ENCODE measurements around the gene CDH23.

- no peak for TF ChIP-seq CTCF (IDR thresholded peaks at IDR 0.05; ENCODE audit: control extremely low read depth in 1 of 3, insufficient read depth in 1 of 3, low read depth in 1 of 3, low read length in 3 of 3)
- no peak for TF ChIP-seq MAX (IDR thresholded peaks at IDR 0.05)
- no peak for TF ChIP-seq POLR2A (IDR thresholded peaks at IDR 0.05; ENCODE audit: control extremely low read depth in 1 of 2, low read depth in 2 of 2, low read length in 2 of 2)
- no peak for TF ChIP-seq GABPA (IDR thresholded peaks at IDR 0.05; ENCODE audit: borderline replicate concordance, insufficient read depth, low read length)
- TF ChIP-seq SIN3A (conservative IDR thresholded peaks at IDR 0.05 in 1 of 2, IDR thresholded peaks at IDR 0.05 in 1 of 2; ENCODE audit: low read depth in 1 of 2, low read length in 2 of 2), result no peak
- TF ChIP-seq JUND (IDR thresholded peaks at IDR 0.05; ENCODE audit: low read length), result no peak
- no peak for TF ChIP-seq POLR2AphosphoS5 (IDR thresholded peaks at IDR 0.05; ENCODE audit: low read depth, low read length)
- no peak for TF ChIP-seq GTF2F1 (IDR thresholded peaks at IDR 0.05; ENCODE audit: borderline replicate concordance, low read depth, low read length)
- no peak for TF ChIP-seq RFX5 (IDR thresholded peaks at IDR 0.05; ENCODE audit: borderline replicate concordance, low read depth, low read length)
Observed at GRCh38 chr10:71731791-71732190, 335.1 kb downstream of the CDH23 start.
